K562 (cell line): ENCODE results near the gene EDN2.

ENCODE experiments used
- ATF4 ChIP-seq: fragments of 450-650 bp; formaldehyde crosslinking; IDR thresholded peaks from 2 replicates; pipeline ENCODE4 v1.4.0; 2022; ENCODE audit warnings: mild to moderate bottlenecking, moderate library complexity
- CTCF ChIP-seq, 3 experiments: IDR thresholded peaks in 2 of 3; conservative IDR thresholded peaks in 1 of 3; 2 replicates each; pipeline ENCODE4 v1.5.1; 2011 to 2012; ENCODE audit warnings: low read length in 3 of 3, mild to moderate bottlenecking in 3 of 3, control low read depth in 2 of 3, improper control_type of control experiment in 1 of 3, inconsistent platforms in 1 of 3, low read depth in 1 of 3, mixed read lengths in 1 of 3, moderate library complexity in 1 of 3; ENCODE audit not compliant: insufficient read depth in 2 of 3
- GATA2 ChIP-seq: sonication (generic); formaldehyde crosslinking; IDR thresholded peaks from 2 replicates; pipeline ENCODE4 v1.4.0; 2020; ENCODE audit warnings: mild to moderate bottlenecking, missing genetic modification reagents
- NR2C1 ChIP-seq, 2 experiments: fragments of 450-650 bp; IDR thresholded peaks; 2 replicates each; pipeline ENCODE4 v1.6.1; 2017; ENCODE audit warnings: mild to moderate bottlenecking in 2 of 2, antibody characterized with exemption in 1 of 2, inconsistent platforms in 1 of 2, missing compliant biosample characterization in 1 of 2, missing genetic modification characterization in 1 of 2
- POLR2A ChIP-seq: fragments of 450-650 bp; conservative IDR thresholded peaks from 2 replicates; pipeline ENCODE4 v1.6.1; 2016
- RBBP5 ChIP-seq: fragments of 200-600 bp; sonication (generic); IDR thresholded peaks from 2 replicates; pipeline ENCODE4 v1.6.1; 2012; ENCODE audit warnings: borderline replicate concordance, mild to moderate bottlenecking, low read length, control low read depth, inconsistent platforms; ENCODE audit not compliant: insufficient read depth, poor library complexity, severe bottlenecking
- SMC3 ChIP-seq: conservative IDR thresholded peaks from 2 replicates; pipeline ENCODE4 v1.6.1; 2011; ENCODE audit warnings: low read depth, low read length, improper control_type of control experiment; ENCODE audit not compliant: insufficient read depth
- SP1 ChIP-seq: sonication (generic); formaldehyde crosslinking; IDR thresholded peaks from 2 replicates; pipeline ENCODE4 v1.8.1; 2022; ENCODE audit warnings: mild to moderate bottlenecking, missing genetic modification reagents
- SRSF3 ChIP-seq: fragments of 200-400 bp; formaldehyde crosslinking; IDR thresholded peaks from 2 replicates; pipeline ENCODE4 v1.6.1; 2016; ENCODE audit warnings: mild to moderate bottlenecking, low read length, moderate library complexity; ENCODE audit not compliant: insufficient read depth
- YY1 ChIP-seq, 3 experiments: IDR thresholded peaks; 2 replicates each; pipeline ENCODE4 v1.6.1; 2011; ENCODE audit warnings: low read length in 2 of 3, mild to moderate bottlenecking in 2 of 3, moderate library complexity in 2 of 3, borderline replicate concordance in 1 of 3, control low read depth in 1 of 3, low read depth in 1 of 3; ENCODE audit not compliant: insufficient read depth in 3 of 3, insufficient replicate concordance in 2 of 3, control insufficient read depth in 1 of 3, insufficient read length in 1 of 3; ENCODE audit errors: extremely low read depth in 1 of 3
- ZBTB49 ChIP-seq: sonication (generic); formaldehyde crosslinking; IDR thresholded peaks from 2 replicates; pipeline ENCODE4 v1.8.0; 2022; ENCODE audit warnings: missing genetic modification reagents, mild to moderate bottlenecking, borderline replicate concordance
- ZNF3 ChIP-seq: fragments of 250-450 bp; sonication (Bioruptor Pico); IDR thresholded peaks from 2 replicates; pipeline ENCODE4 v1.5.0; 2021; ENCODE audit warnings: mild to moderate bottlenecking, moderate library complexity

GRCh38 chr1:41466146-41466545 is 18.3 kb downstream of the EDN2 start:
- TF ChIP-seq CTCF (IDR thresholded peaks at IDR 0.05 in 2 of 3, conservative IDR thresholded peaks at IDR 0.05 in 1 of 3; ENCODE audit: insufficient read depth in 2 of 3, low read depth in 1 of 3, low read length in 3 of 3): no peak
- no peak for TF ChIP-seq GATA2 (CRISPR knock-in tag)
- no peak for TF ChIP-seq SMC3
- no peak for TF ChIP-seq POLR2A
- no peak for TF ChIP-seq ZNF3
- TF ChIP-seq ZBTB49 (CRISPR knock-in tag): no peak
- no peak for TF ChIP-seq SRSF3
- TF ChIP-seq NR2C1 (IDR thresholded peaks at IDR 0.05): no peak
- TF ChIP-seq NR2C1 (tag; IDR thresholded peaks at IDR 0.05): no peak
- no peak for TF ChIP-seq YY1 (IDR thresholded peaks at IDR 0.05; ENCODE audit: borderline replicate concordance in 1 of 3, control insufficient read depth in 1 of 3, extremely low read depth in 1 of 3, insufficient read depth in 3 of 3, insufficient read length in 1 of 3, insufficient replicate concordance in 2 of 3, low read depth in 1 of 3, low read length in 2 of 3)
- no peak for TF ChIP-seq ATF4 (CRISPR knock-in tag)
- TF ChIP-seq SP1: no peak
- no peak for TF ChIP-seq RBBP5
